Activated CD4-positive, alpha-beta T cell treated with anti-CD3 and anti-CD28 coated beads, Interleukin-2, amount 50 U/mL, for 1 hour (primary cell): ENCODE results near the gene MAP3K20.
"Not testable (repeated sequence)": the region's sequence is repeated elsewhere in the genome, so short reads cannot be mapped to it uniquely, and the experiment has no call there.

Source experiments
- DNase-seq: peaks from one replicate; pipeline ENCODE4 v3.0.0-alpha.2; 2020

Gene MAP3K20

GRCh38 chr2:173287594-173287993 is 211.9 kb downstream of the MAP3K20 start:
- no peak for DNase-seq

- no peak for DNase-seq
These were observed 212.9 kb downstream of the MAP3K20 start for GRCh38 chr2:173288561-173288960.

GRCh38 chr2:173290046-173290445 is 214.4 kb downstream of the MAP3K20 start:
- no peak for DNase-seq

- DNase-seq = no peak
These were observed 214.9 kb downstream of the MAP3K20 start for GRCh38 chr2:173290518-173290917.

- no peak for DNase-seq
These were observed 215.8 kb downstream of the MAP3K20 start for GRCh38 chr2:173291412-173291811.

GRCh38 chr2:173296235-173296634 is 220.6 kb downstream of the MAP3K20 start:
- DNase-seq = no peak

- DNase-seq = no peak
These were observed 223.0 kb downstream of the MAP3K20 start for GRCh38 chr2:173298536-173299097.

GRCh38 chr2:173299764-173300163 is 224.1 kb downstream of the MAP3K20 start:
- no peak for DNase-seq

- DNase-seq = no peak
These were observed 224.8 kb downstream of the MAP3K20 start for GRCh38 chr2:173300458-173300857.

GRCh38 chr2:173301549-173301948 is 225.9 kb downstream of the MAP3K20 start:
- DNase-seq = not testable (repeated sequence)

GRCh38 chr2:173305303-173305702 is 229.7 kb downstream of the MAP3K20 start:
- no peak for DNase-seq

GRCh38 chr2:173307293-173307692 is 231.6 kb downstream of the MAP3K20 start:
- DNase-seq = no peak

- DNase-seq = not testable (repeated sequence)
These were observed 233.7 kb downstream of the MAP3K20 start for GRCh38 chr2:173309370-173309769.

- DNase-seq = no peak
These were observed 236.4 kb downstream of the MAP3K20 start for GRCh38 chr2:173311844-173312606.
